Measurements from ENCODE around the gene UBASH3A.

Gene UBASH3A

GRCh38 chr21:42411197-42411869, 7.6 kb downstream of the UBASH3A start (continued):
- TF ChIP-seq ZNF785 (tag by site-specific recombination; IDR thresholded peaks at IDR 0.05) (peak; percentile 49; the same call in 1 of the 2 replicates), ZSCAN4 (tag by site-specific recombination; IDR thresholded peaks at IDR 0.05) (peak; percentile 70; the same call in 1 of the 2 replicates), ZNF544 (tag by site-specific recombination; IDR thresholded peaks at IDR 0.05) (peak; percentile 75), ZNF114 (tag by site-specific recombination; IDR thresholded peaks at IDR 0.05) (no peak), ZNF571 (tag by site-specific recombination; IDR thresholded peaks at IDR 0.05) (no peak), CTCF (tag by site-specific recombination; IDR thresholded peaks at IDR 0.05) (peak; percentile 43), ZNF362 (tag by site-specific recombination; IDR thresholded peaks at IDR 0.05) (no peak), PRDM10 (tag by site-specific recombination; IDR thresholded peaks at IDR 0.05) (no peak)

- Histone ChIP-seq H3K27ac (ENCODE audit: extremely low read depth, low read depth, low read length) (no peak overlapping the region), H3K9me3 (ENCODE audit: control insufficient read depth, insufficient read depth, low read depth, low read length) (no peaks in the 10 kb centered on the region), H3K4me1 (ENCODE audit: control insufficient read depth, insufficient read depth, low read length) (no peaks in the 10 kb centered on the region), H3K4me3 (ENCODE audit: low read depth, low read length) (no peak overlapping the region), H3K36me3 (ENCODE audit: control insufficient read depth in 2 of 2, insufficient read depth in 1 of 2, low read length in 2 of 2) (no peaks in the 10 kb centered on the region)
- CTCF ChIA-PET: interaction anchor here (0.6 to 1.2 kb wide), 2 partner anchors 65 to 102 kb away, joined by 3 to 4 read pairs; no protein-coding TSS in a partner anchor
- TF ChIP-seq INSM2 (tag by site-specific recombination; IDR thresholded peaks at IDR 0.05): no peak
- TF ChIP-seq BCL6B (tag by site-specific recombination; IDR thresholded peaks at IDR 0.05): no peak
- TF ChIP-seq PBX3 (CRISPR knock-in tag; IDR thresholded peaks at IDR 0.05): no peak
- TF ChIP-seq ZNF311 (tag by site-specific recombination; IDR thresholded peaks at IDR 0.05; ENCODE audit: borderline replicate concordance): no peak
- no peak for TF ChIP-seq ZNF626 (tag by site-specific recombination; IDR thresholded peaks at IDR 0.05)
- no peak for TF ChIP-seq PRDM4 (tag by site-specific recombination; IDR thresholded peaks at IDR 0.05)
- TF ChIP-seq ZNF488 (tag by site-specific recombination; IDR thresholded peaks at IDR 0.05): no peak
- POLR2A ChIA-PET: no interaction called here
Observed at GRCh38 chr21:42411891-42412635, 8.4 kb downstream of the UBASH3A start.
